Measurements from ENCODE around the gene RADIL.

RADIL gene

GRCh38 chr7:4880218-4880617 is 3.3 kb downstream of the RADIL start:
- no peak overlapping the region for H3K4me2 ChIP-seq (ENCODE audit: low read depth, low read length, poor library complexity, severe bottlenecking)
- no peaks in the 10 kb centered on the region for H4K20me1 ChIP-seq (ENCODE audit: insufficient read depth, low read length, poor library complexity, severe bottlenecking)
- no peak overlapping the region for H3K4me3 ChIP-seq (ENCODE audit: low read length, poor library complexity, severe bottlenecking)
- no peaks in the 10 kb centered on the region for H3F3A ChIP-seq (ENCODE audit: low read depth)
- no peaks in the 10 kb centered on the region for H3K79me2 ChIP-seq (ENCODE audit: insufficient read depth, low read length)
- no peaks in the 10 kb centered on the region for H3K9me2 ChIP-seq (replicated peaks; ENCODE audit: low read depth, low read length)
- H3K4me1 ChIP-seq (ENCODE audit: insufficient read depth, low read length, poor library complexity, severe bottlenecking): no peaks in the 10 kb centered on the region
- H2AFZ ChIP-seq (ENCODE audit: low read length): no peak overlapping the region
- H3K9ac ChIP-seq (ENCODE audit: low read depth, low read length, poor library complexity, severe bottlenecking): no peak overlapping the region
- no peaks in the 10 kb centered on the region for H3K36me3 ChIP-seq (ENCODE audit: insufficient read depth, low read length)
- H3K9me3 ChIP-seq (ENCODE audit: insufficient read depth, low read depth, low read length): no peaks in the 10 kb centered on the region
- TF ChIP-seq CTCF (conservative IDR thresholded peaks at IDR 0.05; ENCODE audit: low read length) (no peak), EZH2phosphoT487 (IDR thresholded peaks at IDR 0.05; ENCODE audit: borderline replicate concordance) (no peak)
- H3K27me3 ChIP-seq (ENCODE audit: insufficient read depth, low read length, poor library complexity, severe bottlenecking): no peaks in the 10 kb centered on the region

- TF ChIP-seq CTCF (conservative IDR thresholded peaks at IDR 0.05; ENCODE audit: low read length): no peak
- no peak for TF ChIP-seq EZH2phosphoT487 (IDR thresholded peaks at IDR 0.05; ENCODE audit: borderline replicate concordance)
- Histone ChIP-seq H3K36me3 (ENCODE audit: insufficient read depth, low read length) (no peaks in the 10 kb centered on the region), H3F3A (ENCODE audit: low read depth) (no peaks in the 10 kb centered on the region), H3K4me3 (ENCODE audit: low read length, poor library complexity, severe bottlenecking) (no peak overlapping the region), H3K79me2 (ENCODE audit: insufficient read depth, low read length) (no peaks in the 10 kb centered on the region), H4K20me1 (ENCODE audit: insufficient read depth, low read length, poor library complexity, severe bottlenecking) (no peaks in the 10 kb centered on the region), H2AFZ (ENCODE audit: low read length) (no peak overlapping the region), H3K27me3 (ENCODE audit: insufficient read depth, low read length, poor library complexity, severe bottlenecking) (no peaks in the 10 kb centered on the region), H3K9me2 (replicated peaks; ENCODE audit: low read depth, low read length) (no peaks in the 10 kb centered on the region), H3K4me2 (ENCODE audit: low read depth, low read length, poor library complexity, severe bottlenecking) (no peak overlapping the region), H3K9me3 (ENCODE audit: insufficient read depth, low read depth, low read length) (no peaks in the 10 kb centered on the region), H3K4me1 (ENCODE audit: insufficient read depth, low read length, poor library complexity, severe bottlenecking) (no peaks in the 10 kb centered on the region), H3K9ac (ENCODE audit: low read depth, low read length, poor library complexity, severe bottlenecking) (no peak overlapping the region)
These were observed 4.0 kb downstream of the RADIL start for GRCh38 chr7:4879396-4880081.

- no peaks in the 10 kb centered on the region for H3K9me2 ChIP-seq (replicated peaks; ENCODE audit: low read depth, low read length)
- no peaks in the 10 kb centered on the region for H3K9me3 ChIP-seq (ENCODE audit: insufficient read depth, low read depth, low read length)
- H3F3A ChIP-seq (ENCODE audit: low read depth): no peaks in the 10 kb centered on the region
- no peak for TF ChIP-seq EZH2phosphoT487 (IDR thresholded peaks at IDR 0.05; ENCODE audit: borderline replicate concordance)
- TF ChIP-seq CTCF (conservative IDR thresholded peaks at IDR 0.05; ENCODE audit: low read length): no peak
- no peak overlapping the region for H3K9ac ChIP-seq (ENCODE audit: low read depth, low read length, poor library complexity, severe bottlenecking)
- H3K79me2 ChIP-seq (ENCODE audit: insufficient read depth, low read length): no peaks in the 10 kb centered on the region
- H3K4me2 ChIP-seq (ENCODE audit: low read depth, low read length, poor library complexity, severe bottlenecking): no peak overlapping the region
- H3K27me3 ChIP-seq (ENCODE audit: insufficient read depth, low read length, poor library complexity, severe bottlenecking): no peaks in the 10 kb centered on the region
- no peaks in the 10 kb centered on the region for H3K36me3 ChIP-seq (ENCODE audit: insufficient read depth, low read length)
- H3K4me3 ChIP-seq (ENCODE audit: low read length, poor library complexity, severe bottlenecking): no peak overlapping the region
- no peaks in the 10 kb centered on the region for H4K20me1 ChIP-seq (ENCODE audit: insufficient read depth, low read length, poor library complexity, severe bottlenecking)
- no peak overlapping the region for H2AFZ ChIP-seq (ENCODE audit: low read length)
- no peaks in the 10 kb centered on the region for H3K4me1 ChIP-seq (ENCODE audit: insufficient read depth, low read length, poor library complexity, severe bottlenecking)
These were observed 4.9 kb downstream of the RADIL start for GRCh38 chr7:4878336-4879335.
